KOPT-K1 (cell line): Measurements from ENCODE around the gene ANXA4.

Experiments
- H3K27ac ChIP-seq: fragments of 200-600 bp; sonication (generic); 2 replicates; pipeline ENCODE4 v1.5.1; 2016; ENCODE audit warnings: antibody characterized with exemption, mild to moderate bottlenecking, low read depth, low read length; ENCODE audit not compliant: poor library complexity, severe bottlenecking
- H3K36me3 ChIP-seq: fragments of 200-600 bp; sonication (generic); 2 replicates; pipeline ENCODE4 v1.5.1; 2017; ENCODE audit warnings: antibody characterized with exemption, mild to moderate bottlenecking, low read length, moderate library complexity; ENCODE audit not compliant: insufficient read depth
- H3K9me3 ChIP-seq: fragments of 200-600 bp; sonication (generic); 2 replicates; pipeline ENCODE4 v1.5.1; 2017; ENCODE audit warnings: antibody characterized with exemption, low read length, mild to moderate bottlenecking; ENCODE audit not compliant: insufficient read depth, poor library complexity, severe bottlenecking

Gene ANXA4

DNA sequence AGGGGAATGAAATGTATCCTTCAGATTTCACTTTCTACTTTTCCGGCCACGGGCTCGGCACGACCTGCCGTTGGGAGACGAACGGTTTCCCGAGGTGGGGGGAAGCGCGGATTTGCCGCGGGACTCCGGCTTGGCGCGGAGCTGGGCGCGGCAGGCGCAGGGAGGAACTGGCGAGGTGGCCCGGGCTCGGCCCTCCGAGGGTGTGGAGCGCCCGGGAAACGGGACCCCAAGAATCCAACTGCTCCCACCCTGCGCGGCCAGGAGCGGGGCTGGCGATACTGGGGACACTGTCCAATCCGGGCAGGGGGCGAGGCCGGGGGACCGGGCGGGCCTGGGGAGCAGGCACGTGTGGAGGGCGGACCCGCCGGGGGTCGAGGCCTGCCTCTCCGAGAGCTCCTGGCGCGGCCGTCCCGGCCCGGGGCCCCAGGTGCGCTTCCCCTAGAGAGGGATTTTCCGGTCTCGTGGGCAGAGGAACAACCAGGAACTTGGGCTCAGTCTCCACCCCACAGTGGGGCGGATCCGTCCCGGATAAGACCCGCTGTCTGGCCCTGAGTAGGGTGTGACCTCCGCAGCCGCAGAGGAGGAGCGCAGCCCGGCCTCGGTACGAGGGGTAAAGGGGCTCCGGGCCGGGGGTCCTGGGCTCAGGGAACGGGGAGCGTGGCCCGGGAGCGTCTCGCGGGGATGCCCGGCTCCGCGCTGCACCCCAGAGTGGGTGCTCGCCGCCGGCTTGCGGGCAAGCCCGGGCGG is at the start of gene ANXA4:
TSS of gene ANXA4 (plus strand) at position 560 of the 747 bp plus-strand sequence. CDS start 39,432 bp downstream, outside the sequence.
- Histone ChIP-seq H3K36me3 (no peaks in the 10 kb centered on the region), H3K27ac (peak within 1 kb of the TSS; percentile 52), H3K9me3 (no peaks in the 10 kb centered on the region)

DNA sequence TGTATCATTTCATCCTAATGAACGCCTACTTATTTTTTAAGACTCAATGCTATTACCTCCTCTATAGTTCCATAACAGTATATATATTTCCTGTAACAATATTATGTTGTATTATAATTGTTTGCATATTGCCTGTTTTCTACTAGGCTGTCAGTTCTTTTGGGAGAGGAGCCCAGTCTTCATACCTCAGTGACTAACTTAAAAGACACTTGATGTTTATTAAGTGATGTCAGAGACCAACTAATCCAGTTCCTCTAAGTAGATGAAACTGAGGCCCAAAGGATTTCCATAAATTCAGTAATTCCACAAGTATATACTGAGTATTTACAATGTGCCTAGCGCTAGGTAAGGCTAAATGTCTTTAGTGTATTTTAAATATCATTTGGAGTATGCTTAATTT is 49.5 kb upstream of the ANXA4 start:
- H3K27ac ChIP-seq, result peak overlapping the region; percentile 91
- no peaks in the 10 kb centered on the region for H3K36me3 ChIP-seq
- no peaks in the 10 kb centered on the region for H3K9me3 ChIP-seq

- Histone ChIP-seq H3K27ac (peak overlapping the region; percentile 91), H3K36me3 (no peaks in the 10 kb centered on the region), H3K9me3 (no peaks in the 10 kb centered on the region)
Observed at GRCh38 chr2:69693059-69693774, 48.7 kb upstream of the ANXA4 start.

DNA sequence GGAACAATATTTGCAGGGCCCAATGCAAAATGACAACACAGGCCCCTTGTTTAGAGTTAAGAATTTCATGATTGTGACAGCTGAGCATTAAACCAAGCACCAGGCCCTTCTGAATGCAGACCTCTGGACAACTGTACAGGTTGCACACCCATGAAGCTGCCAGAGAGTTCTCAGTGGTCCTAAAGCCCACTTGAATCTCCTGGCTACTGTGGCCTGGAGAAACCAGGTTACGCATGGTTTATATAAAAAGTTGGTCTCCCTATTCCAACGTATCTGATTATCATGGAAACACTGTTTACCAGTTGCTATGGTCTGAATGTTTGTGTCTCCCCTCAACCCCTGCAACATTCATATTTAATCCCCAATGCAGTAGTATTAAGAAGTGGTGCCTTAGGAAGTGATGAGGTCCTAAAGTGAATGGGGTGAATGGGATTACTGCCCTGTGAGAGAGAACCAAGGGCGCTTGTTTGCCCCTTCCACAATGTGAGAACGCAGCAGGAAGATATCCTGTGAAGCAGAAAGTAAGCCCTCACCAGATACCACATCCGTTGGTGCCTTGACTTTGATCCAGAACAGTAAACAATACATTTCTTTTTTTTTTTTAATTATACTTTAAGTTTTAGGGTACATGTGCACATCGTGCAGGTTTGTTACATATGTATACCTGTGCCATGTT is 48.0 kb upstream of the ANXA4 start:
- Histone ChIP-seq H3K36me3 (no peaks in the 10 kb centered on the region), H3K27ac (peak overlapping the region; percentile 91), H3K9me3 (no peaks in the 10 kb centered on the region)

DNA sequence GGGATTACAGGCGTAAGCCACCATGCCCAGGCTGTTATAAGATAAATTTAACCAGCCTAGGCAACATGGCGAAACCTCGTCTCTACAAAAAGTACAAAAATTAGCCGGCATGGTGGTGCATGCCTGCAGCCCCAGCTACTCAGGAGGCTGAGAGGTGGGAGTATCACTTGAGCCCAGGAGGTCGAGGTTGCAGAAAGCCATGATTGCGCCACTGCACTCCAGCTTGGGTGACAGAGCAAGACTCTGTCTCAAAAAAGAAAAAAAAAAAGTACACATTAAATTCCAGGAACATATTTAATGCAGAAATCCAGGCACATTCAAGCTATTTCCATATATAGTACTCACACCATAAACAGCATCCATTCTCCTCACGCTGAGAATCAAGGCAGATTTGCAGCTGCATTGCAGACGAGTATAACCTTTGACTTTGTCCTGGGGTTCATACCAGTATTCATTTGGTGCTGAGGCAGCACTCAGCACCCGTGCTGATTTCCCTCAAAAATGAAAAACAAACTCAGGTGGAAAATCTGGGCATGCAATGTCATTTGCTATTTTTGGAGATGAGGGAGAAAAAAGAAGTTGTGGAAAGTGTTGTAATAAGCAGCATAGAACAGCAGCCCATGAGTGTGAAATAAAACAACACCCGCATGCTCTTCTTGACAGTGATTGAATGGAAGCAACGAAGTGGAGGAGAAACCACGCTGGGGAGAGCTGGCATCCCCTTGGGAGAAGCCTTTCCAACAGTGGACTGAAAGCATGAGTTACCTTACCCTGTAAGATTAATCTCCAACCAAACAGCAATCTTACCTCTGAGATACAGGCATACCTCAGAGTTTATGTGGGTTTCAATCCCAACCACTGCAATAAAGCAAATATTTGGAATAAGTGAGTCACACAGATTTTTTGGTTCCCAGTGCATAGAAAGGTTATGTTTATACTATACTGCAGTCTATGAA is 46.8 kb upstream of the ANXA4 start:
- Histone ChIP-seq H3K9me3 (no peaks in the 10 kb centered on the region), H3K27ac (peak overlapping the region; percentile 46), H3K36me3 (no peaks in the 10 kb centered on the region)

DNA sequence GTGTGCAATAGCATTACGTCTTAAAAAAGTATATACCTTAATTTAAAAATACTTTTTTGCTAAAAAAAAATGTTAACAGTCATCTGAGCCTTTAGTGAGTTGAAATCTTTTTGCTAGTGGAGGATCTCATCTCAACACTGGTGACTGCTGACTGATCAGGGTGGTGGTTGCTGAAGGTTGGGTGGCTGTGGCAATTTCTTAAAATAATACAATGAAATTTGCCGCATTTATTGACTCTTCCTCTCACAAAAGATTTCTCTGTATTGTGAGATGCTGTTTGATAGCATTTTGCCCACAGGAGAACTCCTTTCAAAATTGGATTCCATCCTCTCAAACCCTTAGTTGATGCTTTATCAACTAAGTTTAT is 46.1 kb upstream of the ANXA4 start:
- Histone ChIP-seq H3K9me3 (no peaks in the 10 kb centered on the region), H3K27ac (no peak overlapping the region), H3K36me3 (no peaks in the 10 kb centered on the region)

GRCh38 chr2:69700381-69700780 is 41.6 kb upstream of the ANXA4 start:
- Histone ChIP-seq H3K9me3 (no peaks in the 10 kb centered on the region), H3K36me3 (no peaks in the 10 kb centered on the region), H3K27ac (no peak overlapping the region)

- H3K9me3 ChIP-seq, result no peaks in the 10 kb centered on the region
- H3K36me3 ChIP-seq, result no peaks in the 10 kb centered on the region
- H3K27ac ChIP-seq, result no peak overlapping the region
Observed at GRCh38 chr2:69701100-69701945, 40.6 kb upstream of the ANXA4 start.

GRCh38 chr2:69703189-69703588 is 38.7 kb upstream of the ANXA4 start:
- no peaks in the 10 kb centered on the region for H3K36me3 ChIP-seq
- H3K27ac ChIP-seq, result no peak overlapping the region

GRCh38 chr2:69704446-69704845 is 37.5 kb upstream of the ANXA4 start:
- Histone ChIP-seq H3K36me3 (no peaks in the 10 kb centered on the region), H3K27ac (no peak overlapping the region), H3K9me3 (no peaks in the 10 kb centered on the region)

More at GRCh38 chr2:69703189-69703588, 38.7 kb upstream of the ANXA4 start:
- no peaks in the 10 kb centered on the region for H3K9me3 ChIP-seq

- Histone ChIP-seq H3K9me3 (no peaks in the 10 kb centered on the region), H3K36me3 (no peaks in the 10 kb centered on the region), H3K27ac (no peak overlapping the region)
Observed at GRCh38 chr2:69709290-69709689, 32.6 kb upstream of the ANXA4 start.

DNA sequence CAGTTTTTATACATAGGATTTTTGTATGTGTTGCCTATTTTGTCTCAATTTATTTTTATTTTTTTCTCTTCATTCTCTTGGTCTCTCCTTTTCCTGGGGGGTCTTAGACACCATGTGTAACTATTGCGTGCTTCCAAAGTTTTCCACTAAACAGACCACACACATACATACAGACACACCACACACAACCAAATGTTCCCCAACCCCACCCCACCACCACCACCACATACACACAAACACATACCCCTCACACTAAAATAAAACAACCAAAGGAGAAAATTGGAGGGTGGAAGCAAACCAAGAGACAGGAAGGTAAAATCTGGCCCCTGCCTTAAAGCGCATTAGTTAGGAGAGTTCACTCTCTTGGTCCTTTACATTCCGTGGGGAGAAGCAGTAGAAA is 30.0 kb upstream of the ANXA4 start:
- Histone ChIP-seq H3K9me3 (no peaks in the 10 kb centered on the region), H3K27ac (no peak overlapping the region), H3K36me3 (no peaks in the 10 kb centered on the region)

- H3K36me3 ChIP-seq, result no peaks in the 10 kb centered on the region
- H3K9me3 ChIP-seq, result no peaks in the 10 kb centered on the region
- no peak overlapping the region for H3K27ac ChIP-seq
Observed at GRCh38 chr2:69714024-69714423, 27.9 kb upstream of the ANXA4 start.
